HCT116 (cell line): ENCODE results near the gene GRIPAP1. TPM values are rescaled to one million over a fixed set of nuclear protein-coding genes. Genes with fewer than 3 reads are reported as not detected.

Experiments used
- ATAC-seq: fragments of 200-7000 bp; cut with Tn5 transposase; 2 replicates; pipeline ENCODE4 v1.9.1; 2020; ENCODE audit warnings: mild to moderate bottlenecking, moderate library complexity
- BruUV-seq: library from RNA; stranded (reverse); fragments of 400-500 nt; replicated peaks from 2 replicates; lab custom pipeline; 2021; lab: Mats Ljungman, UMichigan
- CTCF ChIA-PET: fragments of 300-600 bp; sonication (Branson Sonifier 250); formaldehyde crosslinking; loops from one replicate; lab custom pipeline; 2021; ENCODE audit warnings: antibody characterized with exemption; lab: Charles Lee
- POLR2A ChIA-PET: fragments of 300-600, 350-600 bp; sonication (Branson Sonifier 250); formaldehyde crosslinking; loops from one replicate; lab custom pipeline; 2021; ENCODE audit warnings: antibody characterized with exemption; lab: Charles Lee
- RAD21 ChIA-PET, 2 experiments: fragments of 300-600 bp; sonication (Branson Sonifier 250); formaldehyde crosslinking; loops; one replicate each; lab custom pipeline; 2023; ENCODE audit warnings: low total read pairs in 2 of 2; ENCODE audit not compliant: uncharacterized antibody in 2 of 2, unreplicated experiment in 2 of 2, low non-redundant PET in 1 of 2; lab: Charles Lee
- DNase-seq: peaks from one replicate; pipeline ENCODE4 v3.0.0-alpha.2; 2010; ENCODE audit warnings: low read depth, low spot score
- H2AFZ ChIP-seq: fragments of 200-600 bp; shearing (Covaris generic), sonication (generic); 2 replicates; pipeline ENCODE4 v1.6.1; 2017; ENCODE audit warnings: low read depth, mixed run types, mixed read lengths, antibody characterized with exemption, low read length; ENCODE audit not compliant: poor library complexity, severe bottlenecking
- H3K27ac ChIP-seq: 2 replicates; pipeline ENCODE4 v1.5.1; 2012; ENCODE audit warnings: low read depth, low read length
- H3K27me3 ChIP-seq: fragments of 200-600 bp; sonication (generic); 2 replicates; pipeline ENCODE4 v1.6.1; 2016; ENCODE audit warnings: mixed run types, low read length, mixed read lengths; ENCODE audit not compliant: insufficient read depth
- H3K36me3 ChIP-seq, 2 experiments: fragments of 200-500 bp in 1 of 2; fragments of 200-600 bp in 1 of 2; sonication (Bioruptor generic) in 1 of 2; sonication (generic) in 1 of 2; 2 replicates each; pipeline versions ENCODE4 v1.5.1 to v1.6.1; 2014 to 2016; ENCODE audit warnings: low read length in 2 of 2, inconsistent platforms in 1 of 2, mixed read lengths in 1 of 2, mixed run types in 1 of 2; ENCODE audit not compliant: insufficient read depth in 2 of 2, control insufficient read depth in 1 of 2
- H3K4me1 ChIP-seq, 2 experiments: fragments of 200-600 bp in 1 of 2; sonication (generic) in 1 of 2; 2 replicates each; pipeline versions ENCODE4 v1.5.1 to v1.6.1; 2012 to 2017; ENCODE audit warnings: low read length in 2 of 2, inconsistent platforms in 1 of 2, mild to moderate bottlenecking in 1 of 2, mixed read lengths in 1 of 2, mixed run types in 1 of 2, moderate library complexity in 1 of 2; ENCODE audit not compliant: insufficient read depth in 2 of 2, control insufficient read depth in 1 of 2
- H3K4me2 ChIP-seq: fragments of 200-600 bp; sonication (generic); 2 replicates; pipeline ENCODE4 v1.6.1; 2017; ENCODE audit warnings: mixed run types, low read length, mixed read lengths
- H3K4me3 ChIP-seq, 2 experiments: fragments of 200-600 bp in 1 of 2; sonication (generic) in 1 of 2; replicated peaks in 1 of 2; 2 replicates each; pipeline ENCODE4 v1.5.1; 2011 to 2016; ENCODE audit warnings: low read length in 2 of 2, control low read depth in 1 of 2, low read depth in 1 of 2, mild to moderate bottlenecking in 1 of 2, mixed read lengths in 1 of 2, mixed run types in 1 of 2
- H3K79me2 ChIP-seq: fragments of 200-600 bp; sonication (generic); 2 replicates; pipeline ENCODE4 v1.6.1; 2017; ENCODE audit warnings: mild to moderate bottlenecking, mixed run types, low read length, moderate library complexity, mixed read lengths; ENCODE audit not compliant: insufficient read depth
- H3K9ac ChIP-seq: fragments of 200-600 bp; sonication (generic); 2 replicates; pipeline ENCODE4 v1.6.1; 2016; ENCODE audit warnings: low read length, mixed read lengths
- H3K9me2 ChIP-seq: fragments of 200-600 bp; sonication (generic), shearing (Covaris generic); 2 replicates; pipeline ENCODE4 v1.6.1; 2017; ENCODE audit warnings: mixed run types, mild to moderate bottlenecking, moderate library complexity; ENCODE audit not compliant: insufficient read depth
- H3K9me3 ChIP-seq, 2 experiments: fragments of 200-500 bp in 1 of 2; fragments of 200-600 bp in 1 of 2; sonication (Bioruptor generic) in 1 of 2; sonication (generic) in 1 of 2; 2 replicates each; pipeline ENCODE4 v1.6.1; 2014 to 2017; ENCODE audit warnings: low read length in 2 of 2, mixed read lengths in 2 of 2, inconsistent platforms in 1 of 2, low read depth in 1 of 2, mild to moderate bottlenecking in 1 of 2, mixed run types in 1 of 2, moderate library complexity in 1 of 2; ENCODE audit not compliant: control insufficient read depth in 1 of 2, insufficient read depth in 1 of 2
- H4K20me1 ChIP-seq: fragments of 200-600 bp; sonication (generic), shearing (Covaris generic); 2 replicates; pipeline ENCODE4 v1.6.1; 2017; ENCODE audit warnings: mixed run types, mild to moderate bottlenecking, moderate library complexity; ENCODE audit not compliant: insufficient read depth
- CEBPB ChIP-seq: IDR thresholded peaks from 2 replicates; pipeline ENCODE4 v1.6.1; 2012; ENCODE audit warnings: low read depth
- EGR1 ChIP-seq: IDR thresholded peaks from 2 replicates; pipeline ENCODE4 v1.6.1; 2012; ENCODE audit warnings: low read depth
- EZH2 ChIP-seq: fragments of 200-600 bp; sonication (generic); IDR thresholded peaks from 2 replicates; pipeline ENCODE4 v1.6.1; 2017; ENCODE audit warnings: antibody characterized with exemption, mixed run types
- EZH2phosphoT487 ChIP-seq: fragments of 200-600 bp; IDR thresholded peaks from 2 replicates; pipeline ENCODE4 v1.6.1; 2018; ENCODE audit warnings: antibody characterized with exemption, borderline replicate concordance
- FOSL1 ChIP-seq: IDR thresholded peaks from 2 replicates; pipeline ENCODE4 v1.6.1; 2012; ENCODE audit warnings: low read depth
- JUND ChIP-seq: IDR thresholded peaks from 2 replicates; pipeline ENCODE4 v1.6.1; 2012
- MAX ChIP-seq: IDR thresholded peaks from 2 replicates; pipeline ENCODE4 v1.6.1; 2012
- SIN3A ChIP-seq: IDR thresholded peaks from 2 replicates; pipeline ENCODE4 v1.6.1; 2012; ENCODE audit warnings: low read depth
- SP1 ChIP-seq: IDR thresholded peaks from 2 replicates; pipeline ENCODE4 v1.6.1; 2012; ENCODE audit warnings: low read depth
- SRF ChIP-seq: IDR thresholded peaks from 2 replicates; pipeline ENCODE4 v1.6.1; 2012; ENCODE audit warnings: low read depth
- ZFX ChIP-seq: fragments of 450-650 bp; IDR thresholded peaks from 2 replicates; pipeline ENCODE4 v1.6.1; 2017
- ZNF274 ChIP-seq: fragments of 200-500 bp; sonication (Bioruptor generic); IDR thresholded peaks from 2 replicates; pipeline ENCODE4 v1.6.1; 2014; ENCODE audit warnings: mild to moderate bottlenecking, low read depth, low read length, inconsistent platforms
- intact Hi-C: fragments of 100-400 bp; cut with micrococcal nuclease; formaldehyde crosslinking; loops from 2 replicates; pipeline ENCODE4 v1.10.0; 2022
- total RNA-seq: library from RNA; stranded (reverse); gene quantifications from one replicate; pipeline ENCODE4 v1.2.1, GENCODE V29; 2021; ENCODE audit not compliant: unreplicated experiment
- TF ChIP-seq, protein P1 (sequence below): IDR thresholded peaks from 2 replicates; pipeline ENCODE4 v1.6.1; 2012
- TF ChIP-seq, protein P2 (sequence below): IDR thresholded peaks from 2 replicates; pipeline ENCODE4 v1.6.1; 2012; ENCODE audit warnings: low read depth
- TF ChIP-seq, protein P3 (sequence below), 3 experiments: fragments of 200-600 bp in 1 of 3; sonication (generic) in 1 of 3; IDR thresholded peaks in 2 of 3; conservative IDR thresholded peaks in 1 of 3; 2 replicates each; pipeline ENCODE4 v1.5.1; 2012 to 2017; ENCODE audit warnings: low read depth in 2 of 3, low read length in 2 of 3, antibody characterized with exemption in 1 of 3, borderline replicate concordance in 1 of 3, control low read depth in 1 of 3, mild to moderate bottlenecking in 1 of 3, mixed read lengths in 1 of 3, mixed run types in 1 of 3, moderate library complexity in 1 of 3; ENCODE audit not compliant: insufficient read depth in 1 of 3

The GRIPAP1 gene
- total RNA-seq, 1 experiment from 2014 or later = 39.4 TPM

GRCh38 chrX:49000636-49001035 lies 1.4 kb downstream of the GRIPAP1 start:
- Histone ChIP-seq H4K20me1 (no peaks in the 10 kb centered on the region), H2AFZ (no peak overlapping the region), H3K36me3 (no peaks in the 10 kb centered on the region), H3K4me3 (no peak overlapping the region), H3K27me3 (no peaks in the 10 kb centered on the region), H3K9me2 (no peaks in the 10 kb centered on the region), H3K4me1 (peaks cover 0 to 10% of the 10 kb centered on the region in 2 experiments; a peak in 1 of 4 replicates), H3K4me2 (peak overlapping the region; percentile 78), H3K9ac (no peak overlapping the region), H3K27ac (no peak overlapping the region), H3K79me2 (peaks cover 5% of the 10 kb centered on the region; the same call in 1 of the 2 replicates), H3K9me3 (no peaks in the 10 kb centered on the region)
- ChIA-PET POLR2A (no interaction called here), CTCF (no interaction called here), RAD21 (no interaction called here)
- DNase-seq (no peak), ATAC-seq (no peak)
- intact Hi-C loops = loop anchor here (5.0 kb wide), 1 partner anchor 42 kb away; the partner anchor contains the start of gene TFE3
- no TSS peak for BruUV-seq
- TF ChIP-seq SIN3A = no peak
- no peak for TF ChIP-seq JUND
- no peak for TF ChIP-seq SRF
- TF ChIP-seq, protein P1, sequence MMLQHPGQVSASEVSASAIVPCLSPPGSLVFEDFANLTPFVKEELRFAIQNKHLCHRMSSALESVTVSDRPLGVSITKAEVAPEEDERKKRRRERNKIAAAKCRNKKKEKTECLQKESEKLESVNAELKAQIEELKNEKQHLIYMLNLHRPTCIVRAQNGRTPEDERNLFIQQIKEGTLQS = no peak
- TF ChIP-seq, protein P2, sequence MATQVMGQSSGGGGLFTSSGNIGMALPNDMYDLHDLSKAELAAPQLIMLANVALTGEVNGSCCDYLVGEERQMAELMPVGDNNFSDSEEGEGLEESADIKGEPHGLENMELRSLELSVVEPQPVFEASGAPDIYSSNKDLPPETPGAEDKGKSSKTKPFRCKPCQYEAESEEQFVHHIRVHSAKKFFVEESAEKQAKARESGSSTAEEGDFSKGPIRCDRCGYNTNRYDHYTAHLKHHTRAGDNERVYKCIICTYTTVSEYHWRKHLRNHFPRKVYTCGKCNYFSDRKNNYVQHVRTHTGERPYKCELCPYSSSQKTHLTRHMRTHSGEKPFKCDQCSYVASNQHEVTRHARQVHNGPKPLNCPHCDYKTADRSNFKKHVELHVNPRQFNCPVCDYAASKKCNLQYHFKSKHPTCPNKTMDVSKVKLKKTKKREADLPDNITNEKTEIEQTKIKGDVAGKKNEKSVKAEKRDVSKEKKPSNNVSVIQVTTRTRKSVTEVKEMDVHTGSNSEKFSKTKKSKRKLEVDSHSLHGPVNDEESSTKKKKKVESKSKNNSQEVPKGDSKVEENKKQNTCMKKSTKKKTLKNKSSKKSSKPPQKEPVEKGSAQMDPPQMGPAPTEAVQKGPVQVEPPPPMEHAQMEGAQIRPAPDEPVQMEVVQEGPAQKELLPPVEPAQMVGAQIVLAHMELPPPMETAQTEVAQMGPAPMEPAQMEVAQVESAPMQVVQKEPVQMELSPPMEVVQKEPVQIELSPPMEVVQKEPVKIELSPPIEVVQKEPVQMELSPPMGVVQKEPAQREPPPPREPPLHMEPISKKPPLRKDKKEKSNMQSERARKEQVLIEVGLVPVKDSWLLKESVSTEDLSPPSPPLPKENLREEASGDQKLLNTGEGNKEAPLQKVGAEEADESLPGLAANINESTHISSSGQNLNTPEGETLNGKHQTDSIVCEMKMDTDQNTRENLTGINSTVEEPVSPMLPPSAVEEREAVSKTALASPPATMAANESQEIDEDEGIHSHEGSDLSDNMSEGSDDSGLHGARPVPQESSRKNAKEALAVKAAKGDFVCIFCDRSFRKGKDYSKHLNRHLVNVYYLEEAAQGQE = no peak
- TF ChIP-seq MAX = no peak
- TF ChIP-seq ZFX = no peak
- no peak for TF ChIP-seq FOSL1
- TF ChIP-seq CEBPB = no peak
- no peak for TF ChIP-seq EZH2phosphoT487
- TF ChIP-seq, protein P3, sequence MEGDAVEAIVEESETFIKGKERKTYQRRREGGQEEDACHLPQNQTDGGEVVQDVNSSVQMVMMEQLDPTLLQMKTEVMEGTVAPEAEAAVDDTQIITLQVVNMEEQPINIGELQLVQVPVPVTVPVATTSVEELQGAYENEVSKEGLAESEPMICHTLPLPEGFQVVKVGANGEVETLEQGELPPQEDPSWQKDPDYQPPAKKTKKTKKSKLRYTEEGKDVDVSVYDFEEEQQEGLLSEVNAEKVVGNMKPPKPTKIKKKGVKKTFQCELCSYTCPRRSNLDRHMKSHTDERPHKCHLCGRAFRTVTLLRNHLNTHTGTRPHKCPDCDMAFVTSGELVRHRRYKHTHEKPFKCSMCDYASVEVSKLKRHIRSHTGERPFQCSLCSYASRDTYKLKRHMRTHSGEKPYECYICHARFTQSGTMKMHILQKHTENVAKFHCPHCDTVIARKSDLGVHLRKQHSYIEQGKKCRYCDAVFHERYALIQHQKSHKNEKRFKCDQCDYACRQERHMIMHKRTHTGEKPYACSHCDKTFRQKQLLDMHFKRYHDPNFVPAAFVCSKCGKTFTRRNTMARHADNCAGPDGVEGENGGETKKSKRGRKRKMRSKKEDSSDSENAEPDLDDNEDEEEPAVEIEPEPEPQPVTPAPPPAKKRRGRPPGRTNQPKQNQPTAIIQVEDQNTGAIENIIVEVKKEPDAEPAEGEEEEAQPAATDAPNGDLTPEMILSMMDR (IDR thresholded peaks at IDR 0.05 in 2 of 3, conservative IDR thresholded peaks at IDR 0.05 in 1 of 3; ENCODE audit: borderline replicate concordance in 1 of 3, insufficient read depth in 1 of 3, low read depth in 2 of 3, low read length in 2 of 3) = no peak
- no peak for TF ChIP-seq EZH2
- no peak for TF ChIP-seq EGR1
- no peak for TF ChIP-seq SP1
- TF ChIP-seq ZNF274 = no peak
